NCI-H1930 (cell line): ENCODE measurements around the gene KRTAP5-2.
"Not testable (repeated sequence)": the region's sequence is repeated elsewhere in the genome, so short reads cannot be mapped to it uniquely, and the experiment has no call there.

Source experiments
- DNase-seq, 2 experiments: peaks; one replicate each; lab custom pipeline; 2025; lab: John Stamatoyannopoulos, UW

KRTAP5-2 gene, protein sequence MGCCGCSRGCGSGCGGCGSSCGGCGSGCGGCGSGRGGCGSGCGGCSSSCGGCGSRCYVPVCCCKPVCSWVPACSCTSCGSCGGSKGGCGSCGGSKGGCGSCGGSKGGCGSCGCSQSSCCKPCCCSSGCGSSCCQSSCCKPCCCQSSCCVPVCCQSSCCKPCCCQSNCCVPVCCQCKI

GRCh38 chr11:1597994-1598380 is at the start of gene KRTAP5-2:
Gene KRTAP5-2 (minus strand): TSS chr11:1598294. CDS start chr11:1598250, 44 bp downstream.
- no peak for DNase-seq

DNA sequence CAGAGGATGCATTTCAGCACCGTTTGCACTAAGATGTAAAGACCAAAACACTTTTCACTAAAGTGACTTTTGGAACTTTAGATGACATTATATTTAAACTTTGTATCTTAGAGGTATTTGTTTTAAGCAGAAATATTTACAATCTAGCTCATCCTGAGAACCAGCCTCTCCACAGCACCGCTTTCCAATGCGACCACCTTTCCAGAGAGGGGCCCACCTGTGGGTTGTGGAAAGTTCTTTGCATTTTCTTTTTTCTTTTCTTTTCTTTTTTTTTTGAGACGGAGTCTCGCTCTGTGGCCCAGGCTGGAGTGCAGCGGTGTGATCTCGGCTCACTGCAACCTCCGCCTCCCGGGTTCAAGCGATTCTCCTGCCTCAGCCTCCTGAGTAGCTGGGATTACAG is 48.4 kb upstream of the KRTAP5-2 start:
- DNase-seq: not testable (repeated sequence)

DNA sequence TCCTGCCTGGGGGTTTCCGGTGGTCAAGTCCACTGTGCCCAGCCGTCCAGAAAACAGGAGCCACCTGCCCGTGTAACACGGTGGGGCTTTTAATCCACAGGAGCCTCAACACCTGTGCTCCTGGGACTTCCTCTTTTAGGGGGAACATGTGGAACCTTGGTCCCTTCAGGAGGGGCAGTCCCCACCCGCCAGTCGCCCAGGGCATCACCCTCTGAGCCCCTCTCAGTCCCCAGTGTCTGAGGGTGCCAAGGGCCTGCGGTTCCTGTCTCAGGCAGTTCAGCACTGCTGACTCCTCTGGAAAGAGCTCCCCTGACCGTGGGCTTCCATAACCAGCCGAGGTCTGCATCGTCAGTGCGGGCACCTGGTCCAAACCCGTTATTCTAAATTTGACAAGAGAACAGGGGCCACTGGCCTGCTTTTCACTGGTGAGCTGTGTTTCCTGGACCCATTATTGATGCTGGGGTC is 47.3 kb upstream of the KRTAP5-2 start:
- DNase-seq: no peak

DNA sequence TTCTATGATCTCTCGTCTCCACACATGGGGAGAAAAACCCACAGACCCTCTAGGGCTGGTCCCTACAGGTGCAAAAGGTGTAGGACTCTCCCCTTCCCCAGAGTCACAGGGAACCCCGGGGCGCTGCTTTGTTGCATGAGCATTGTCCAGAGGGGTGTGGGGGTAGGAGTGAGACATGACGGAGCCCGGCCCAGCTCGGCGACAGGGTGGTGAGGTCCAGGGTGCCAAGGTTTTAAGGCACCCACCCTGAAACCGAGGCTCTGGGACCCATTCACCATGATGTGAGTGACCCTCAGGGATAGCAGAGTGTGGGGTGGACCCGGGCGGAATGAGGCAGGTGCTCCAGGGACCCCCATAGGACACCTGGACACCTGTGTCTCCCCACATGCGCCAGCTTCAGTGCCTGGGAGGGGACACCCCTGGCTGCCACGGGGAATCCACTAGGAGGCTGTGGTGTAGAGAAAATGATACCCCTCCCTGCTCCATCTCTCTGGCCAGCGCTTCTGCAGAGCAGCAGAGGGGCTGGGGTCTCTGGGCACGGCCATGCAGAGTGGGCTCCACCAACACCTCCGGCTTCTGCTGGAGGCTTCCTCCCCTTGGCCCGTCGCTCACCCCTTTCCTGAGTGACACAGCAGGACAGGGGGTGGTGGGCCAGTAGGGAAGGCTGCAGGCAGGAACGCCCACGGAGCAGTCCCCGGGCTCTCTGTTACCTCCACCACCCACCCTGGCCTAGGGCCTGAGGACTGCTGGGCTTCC is 46.7 kb upstream of the KRTAP5-2 start:
- DNase-seq: no peak

DNA sequence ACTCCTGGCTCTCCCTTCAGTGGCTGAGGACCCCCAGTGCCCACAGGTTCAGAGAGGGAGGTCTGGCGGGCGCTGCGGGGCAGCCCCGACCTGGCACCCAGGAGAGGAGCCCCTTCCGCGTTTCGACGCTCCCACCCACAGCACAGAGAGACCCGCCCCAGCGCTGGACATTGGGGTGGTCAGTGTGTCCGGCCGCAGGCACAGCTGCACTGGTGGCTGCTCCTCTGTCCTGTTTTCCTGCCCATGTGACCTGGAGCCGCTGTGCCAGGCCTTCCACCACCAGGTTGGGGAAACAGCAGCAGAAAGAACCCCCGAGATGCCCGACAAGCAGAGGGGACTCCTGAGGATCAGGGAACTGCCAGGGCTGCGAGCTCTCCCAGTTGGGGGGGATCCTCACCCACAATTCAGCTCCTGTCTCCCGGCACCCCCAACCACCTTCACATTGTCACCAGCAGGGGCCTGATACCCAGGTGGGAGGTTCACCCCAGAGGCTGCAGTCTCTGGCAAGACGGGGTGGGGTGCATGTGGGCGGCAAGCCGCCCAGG is 45.1 kb upstream of the KRTAP5-2 start:
- DNase-seq: no peak

GRCh38 chr11:1642288-1643145 is 44.4 kb upstream of the KRTAP5-2 start:
- no peak for DNase-seq

- DNase-seq: no peak
These were observed 43.0 kb upstream of the KRTAP5-2 start for GRCh38 chr11:1641096-1641495.

GRCh38 chr11:1640076-1640946 is 42.2 kb upstream of the KRTAP5-2 start:
- DNase-seq: peak; percentile 13 to 76

- no peak for DNase-seq
These were observed 41.6 kb upstream of the KRTAP5-2 start for GRCh38 chr11:1639666-1640065.

GRCh38 chr11:1639102-1639620 is 41.1 kb upstream of the KRTAP5-2 start:
- DNase-seq: no peak

GRCh38 chr11:1638344-1638743 is 40.2 kb upstream of the KRTAP5-2 start:
- DNase-seq: no peak

GRCh38 chr11:1637628-1638027 is 39.5 kb upstream of the KRTAP5-2 start:
- DNase-seq: no peak

DNA sequence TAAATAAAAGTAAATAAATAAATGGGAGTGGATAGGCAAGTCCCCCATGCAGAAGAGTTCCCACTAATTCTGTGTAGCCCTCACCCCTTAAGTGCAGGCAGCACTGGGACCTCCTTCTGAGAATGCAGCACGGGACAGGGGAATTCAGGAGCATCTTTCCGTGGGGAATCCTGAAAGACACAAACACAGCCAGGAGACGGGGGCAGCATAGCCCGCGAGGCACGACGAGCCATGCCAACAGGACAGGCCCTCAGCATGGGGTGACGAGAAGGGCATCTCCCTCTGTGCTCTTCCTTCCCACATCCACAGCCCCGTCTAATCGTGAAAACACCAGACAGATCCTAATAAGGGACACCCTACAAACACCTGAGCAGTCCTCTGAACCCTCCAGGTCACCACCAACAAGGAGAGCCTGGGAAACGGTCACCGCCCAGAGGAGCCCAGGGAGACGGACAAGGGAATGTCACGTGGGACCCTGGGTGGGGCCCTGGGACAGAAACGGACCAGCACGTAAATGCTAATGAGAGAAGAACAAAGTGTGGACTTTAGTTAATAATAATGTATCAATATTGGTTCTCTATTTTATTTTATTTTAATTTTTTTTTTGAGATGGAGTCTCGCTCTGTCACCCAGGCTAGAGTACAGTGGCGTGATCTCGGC is 38.3 kb upstream of the KRTAP5-2 start:
- no peak for DNase-seq

DNA sequence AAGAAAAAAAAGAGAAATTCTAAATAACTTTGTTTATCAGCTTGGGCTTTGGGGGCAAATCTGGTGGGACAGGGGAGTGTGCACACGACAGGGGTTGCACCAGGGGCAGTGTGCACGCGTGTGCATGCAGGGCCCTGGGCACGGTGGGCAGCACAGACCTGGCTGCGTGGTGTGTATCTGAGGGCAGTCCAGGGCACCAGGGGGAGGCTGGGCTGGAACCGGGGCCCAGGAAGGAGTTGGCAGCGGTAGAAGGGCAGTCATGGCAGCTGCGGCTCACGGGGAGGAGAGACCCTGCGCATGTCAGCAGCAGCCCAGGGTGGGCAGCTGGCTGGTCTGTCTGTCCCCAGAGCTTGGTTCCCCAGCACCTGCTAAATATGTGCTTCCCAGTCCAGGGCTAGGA is 35.8 kb upstream of the KRTAP5-2 start:
- DNase-seq: no peak

GRCh38 chr11:1632053-1632714 is 34.1 kb upstream of the KRTAP5-2 start:
- DNase-seq: no peak

GRCh38 chr11:1631066-1631568 is 33.0 kb upstream of the KRTAP5-2 start:
- DNase-seq: no peak

DNA sequence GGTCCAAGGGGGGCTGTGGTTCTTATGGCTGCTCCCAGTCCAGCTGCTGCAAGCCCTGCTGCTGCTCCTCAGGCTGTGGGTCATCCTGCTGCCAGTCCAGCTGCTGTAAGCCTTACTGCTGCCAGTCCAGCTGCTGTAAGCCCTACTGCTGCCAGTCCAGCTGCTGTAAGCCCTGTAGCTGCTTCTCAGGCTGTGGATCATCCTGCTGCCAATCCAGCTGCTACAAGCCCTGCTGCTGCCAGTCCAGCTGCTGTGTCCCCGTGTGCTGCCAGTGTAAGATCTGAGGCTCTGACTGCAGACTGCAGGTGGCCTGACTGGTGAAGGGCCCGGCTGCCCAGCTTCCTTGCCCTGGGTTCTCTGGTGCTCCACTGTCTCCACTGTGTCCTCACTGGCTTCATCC is 32.2 kb upstream of the KRTAP5-2 start:
- DNase-seq: no peak

DNA sequence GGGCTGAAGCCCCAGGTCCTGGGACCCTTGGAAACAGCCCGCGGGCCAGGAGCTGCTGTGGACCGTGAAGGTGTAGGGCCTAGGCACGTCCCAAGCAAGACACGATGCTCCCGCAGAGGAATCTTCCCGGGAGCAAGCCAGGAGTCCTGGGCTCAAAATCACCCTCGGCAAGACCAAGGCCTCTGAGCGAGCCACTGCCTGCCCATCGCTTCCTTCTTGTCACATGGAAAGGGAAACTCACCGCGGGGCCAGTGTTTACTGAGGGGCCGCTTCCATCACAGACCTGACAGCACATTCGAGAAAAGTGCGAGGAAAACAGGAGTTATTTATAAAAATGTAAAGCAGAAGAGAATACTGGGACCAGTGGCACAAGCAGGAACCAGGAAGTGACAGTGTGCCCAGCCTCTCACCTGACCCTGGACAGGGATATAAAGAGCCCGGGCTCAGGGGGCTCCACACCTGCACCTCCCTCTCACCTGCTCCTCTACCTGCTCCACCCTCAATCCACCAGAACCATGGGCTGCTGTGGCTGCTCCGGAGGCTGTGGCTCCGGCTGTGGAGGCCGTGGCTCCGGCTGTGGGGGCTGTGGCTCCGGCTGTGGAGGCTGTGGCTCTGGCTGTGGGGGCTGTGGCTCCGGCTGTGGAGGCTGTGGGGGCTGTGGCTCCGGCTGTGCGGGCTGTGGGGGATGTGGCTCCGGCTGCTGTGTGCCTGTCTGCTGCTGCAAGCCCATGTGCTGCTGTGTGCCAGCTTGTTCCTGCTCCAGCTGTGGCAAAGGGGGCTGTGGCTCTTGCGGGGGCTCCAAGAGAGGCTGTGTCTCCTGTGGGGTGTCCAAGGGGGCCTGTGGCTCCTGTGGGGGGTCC is 31.5 kb upstream of the KRTAP5-2 start, which contains the start of gene KRTAP5-5:
TSS of gene KRTAP5-5 (plus strand) at position 450 of the 860 bp plus-strand sequence. CDS start at position 516, 66 bp downstream.
- DNase-seq: no peak
